ENCODE results near the gene AQP12A.

GRCh38 chr2:240717681-240718581 is 26.3 kb downstream of the AQP12A start:
- TF ChIP-seq CTCF (IDR thresholded peaks at IDR 0.05; ENCODE audit: insufficient read depth, low read length, poor library complexity, severe bottlenecking): no peak
- TF ChIP-seq EZH2phosphoT487 (conservative IDR thresholded peaks at IDR 0.05; ENCODE audit: low read length): no peak
